ENCODE data around the gene GDF10. TPM values are rescaled to one million over a fixed set of nuclear protein-coding genes. Genes with fewer than 3 reads are reported as not detected.
A peak's percentile ranks its signal among the peaks of the same experiment; 100 is the strongest.

The GDF10 gene
- total and polyA plus RNA-seq, 2 donors (not counting 1 experiment from before 2014, with no cell fraction given), result not detected

DNA sequence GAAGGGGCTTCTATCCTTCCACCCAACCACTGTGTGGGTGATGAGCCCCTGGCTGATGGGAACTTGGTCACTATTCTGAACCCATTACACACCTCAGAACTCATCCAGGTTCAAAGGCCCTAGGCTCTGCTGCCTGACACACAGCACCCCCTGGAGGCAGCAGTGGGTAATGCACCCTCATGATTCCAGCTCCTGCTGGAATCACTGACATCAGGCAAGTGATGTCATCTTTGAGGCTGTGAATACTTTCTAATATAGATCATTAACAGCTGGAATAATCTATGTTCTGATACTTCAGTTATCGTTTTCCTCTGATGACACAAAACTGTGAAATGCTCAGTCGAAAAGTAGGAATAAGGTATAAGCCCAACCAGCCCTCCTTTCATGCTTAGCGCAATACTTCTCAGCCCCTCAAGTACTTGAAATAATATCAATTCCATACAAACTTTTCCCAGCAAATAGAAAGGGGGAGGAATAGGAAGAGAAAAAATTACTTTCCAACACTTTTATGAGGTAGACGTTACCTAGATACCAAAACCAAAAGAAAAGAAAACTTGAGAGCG is 40.7 kb downstream of the GDF10 start:
- peaks cover 41% of the 10 kb centered on the region for H3K27me3 Mint-ChIP-seq
- no peak overlapping the region for H3K27ac Mint-ChIP-seq
- Histone ChIP-seq H3K4me2 (replicated peaks; ENCODE audit: low read depth, low read length, poor library complexity, severe bottlenecking) (no peak overlapping the region), H3K4me3 (ENCODE audit: control extremely low read depth in 1 of 5, extremely low read depth in 1 of 5, insufficient read depth in 1 of 5, low read depth in 2 of 5, low read length in 4 of 5) (no peak overlapping the region), H3K9me3 (ENCODE audit: control extremely low read depth in 1 of 3, control insufficient read depth in 2 of 3, insufficient read depth in 1 of 3, low read length in 2 of 3) (no peaks in the 10 kb centered on the region), H3K36me3 (replicated peaks in 1 of 2; ENCODE audit: control extremely low read depth in 1 of 2, control insufficient read depth in 1 of 2, extremely low read depth in 1 of 2, insufficient read depth in 2 of 2, low read length in 1 of 2) (no peaks in the 10 kb centered on the region), H2AFZ (ENCODE audit: insufficient read depth, low read depth, low read length, poor library complexity, severe bottlenecking) (no peak overlapping the region), H3K9ac (ENCODE audit: low read length) (no peak overlapping the region), H3K4me1 (ENCODE audit: control insufficient read depth in 2 of 2, insufficient read depth in 2 of 2, low read length in 2 of 2) (peaks cover 5 to 6% of the 10 kb centered on the region in 2 donors), H3K79me2 (ENCODE audit: control insufficient read depth, insufficient read depth, low read length) (no peaks in the 10 kb centered on the region), H3K27ac (ENCODE audit: low read length in 2 of 2) (no peak overlapping the region), H3K27me3 (replicated peaks in 1 of 4; ENCODE audit: control extremely low read depth in 1 of 4, control insufficient read depth in 3 of 4, insufficient read depth in 4 of 4, low read length in 3 of 4) (peaks cover 0 to 3% (median 0%) of the 10 kb centered on the region in 4 experiments), H4K20me1 (ENCODE audit: control insufficient read depth, insufficient read depth, low read length, poor library complexity, severe bottlenecking) (no peaks in the 10 kb centered on the region)
- ATAC-seq (ENCODE audit: low read depth), result peak; percentile 45
- peaks cover 7% of the 10 kb centered on the region for H3K4me1 Mint-ChIP-seq
- intact Hi-C loops (cut with micrococcal nuclease), result no loop called here
- CTCF ChIA-PET, result interaction anchor here (0.6 to 1.9 kb wide), 7 partner anchors 10 to 1114 kb away, joined by 3 to 16 read pairs (median 4); no protein-coding TSS in a partner anchor
- TF ChIP-seq, protein P1, sequence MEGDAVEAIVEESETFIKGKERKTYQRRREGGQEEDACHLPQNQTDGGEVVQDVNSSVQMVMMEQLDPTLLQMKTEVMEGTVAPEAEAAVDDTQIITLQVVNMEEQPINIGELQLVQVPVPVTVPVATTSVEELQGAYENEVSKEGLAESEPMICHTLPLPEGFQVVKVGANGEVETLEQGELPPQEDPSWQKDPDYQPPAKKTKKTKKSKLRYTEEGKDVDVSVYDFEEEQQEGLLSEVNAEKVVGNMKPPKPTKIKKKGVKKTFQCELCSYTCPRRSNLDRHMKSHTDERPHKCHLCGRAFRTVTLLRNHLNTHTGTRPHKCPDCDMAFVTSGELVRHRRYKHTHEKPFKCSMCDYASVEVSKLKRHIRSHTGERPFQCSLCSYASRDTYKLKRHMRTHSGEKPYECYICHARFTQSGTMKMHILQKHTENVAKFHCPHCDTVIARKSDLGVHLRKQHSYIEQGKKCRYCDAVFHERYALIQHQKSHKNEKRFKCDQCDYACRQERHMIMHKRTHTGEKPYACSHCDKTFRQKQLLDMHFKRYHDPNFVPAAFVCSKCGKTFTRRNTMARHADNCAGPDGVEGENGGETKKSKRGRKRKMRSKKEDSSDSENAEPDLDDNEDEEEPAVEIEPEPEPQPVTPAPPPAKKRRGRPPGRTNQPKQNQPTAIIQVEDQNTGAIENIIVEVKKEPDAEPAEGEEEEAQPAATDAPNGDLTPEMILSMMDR (IDR thresholded peaks at IDR 0.05), result peak; percentile 98
- no peak for TF ChIP-seq EZH2 (IDR thresholded peaks at IDR 0.05; ENCODE audit: borderline replicate concordance, insufficient read depth, low read depth, low read length, poor library complexity, severe bottlenecking)
- WGBS (ENCODE audit: insufficient coverage), result no CpG with 5 or more reads among the region's 5 CpGs
- H3K4me3 Mint-ChIP-seq, result no peak overlapping the region
- no peaks in the 10 kb centered on the region for H3K9me3 Mint-ChIP-seq (ENCODE audit: insufficient read depth)
- DNase-seq, result peak; percentile 61
- POLR2A ChIA-PET, result no interaction called here

- POLR2A ChIA-PET, result no interaction called here
- WGBS (ENCODE audit: insufficient coverage), result 91% methylated on average over 10 of the region's 13 CpGs
- Histone ChIP-seq H3K4me3 (ENCODE audit: control extremely low read depth in 1 of 5, extremely low read depth in 1 of 5, insufficient read depth in 1 of 5, low read depth in 2 of 5, low read length in 4 of 5) (no peak overlapping the region), H3K27ac (ENCODE audit: low read length in 2 of 2) (no peak overlapping the region), H3K27me3 (replicated peaks in 1 of 4; ENCODE audit: control extremely low read depth in 1 of 4, control insufficient read depth in 3 of 4, insufficient read depth in 4 of 4, low read length in 3 of 4) (peaks cover 0 to 2% (median 0%) of the 10 kb centered on the region in 4 experiments), H3K4me2 (replicated peaks; ENCODE audit: low read depth, low read length, poor library complexity, severe bottlenecking) (no peak overlapping the region), H3K9ac (ENCODE audit: low read length) (no peak overlapping the region), H3K4me1 (ENCODE audit: control insufficient read depth in 2 of 2, insufficient read depth in 2 of 2, low read length in 2 of 2) (peaks cover 2 to 3% of the 10 kb centered on the region in 2 donors), H3K9me3 (ENCODE audit: control extremely low read depth in 1 of 3, control insufficient read depth in 2 of 3, insufficient read depth in 1 of 3, low read length in 2 of 3) (no peaks in the 10 kb centered on the region), H3K36me3 (replicated peaks in 1 of 2; ENCODE audit: control extremely low read depth in 1 of 2, control insufficient read depth in 1 of 2, extremely low read depth in 1 of 2, insufficient read depth in 2 of 2, low read length in 1 of 2) (no peaks in the 10 kb centered on the region), H3K79me2 (ENCODE audit: control insufficient read depth, insufficient read depth, low read length) (no peaks in the 10 kb centered on the region), H4K20me1 (ENCODE audit: control insufficient read depth, insufficient read depth, low read length, poor library complexity, severe bottlenecking) (no peaks in the 10 kb centered on the region), H2AFZ (ENCODE audit: insufficient read depth, low read depth, low read length, poor library complexity, severe bottlenecking) (no peak overlapping the region)
- TF ChIP-seq, protein P1 (IDR thresholded peaks at IDR 0.05), result no peak
- no peak for TF ChIP-seq EZH2 (IDR thresholded peaks at IDR 0.05; ENCODE audit: borderline replicate concordance, insufficient read depth, low read depth, low read length, poor library complexity, severe bottlenecking)
- no peaks in the 10 kb centered on the region for H3K9me3 Mint-ChIP-seq (ENCODE audit: insufficient read depth)
- no peak overlapping the region for H3K27ac Mint-ChIP-seq
- H3K27me3 Mint-ChIP-seq, result peaks cover 13% of the 10 kb centered on the region
- intact Hi-C loops (cut with micrococcal nuclease), result no loop called here
- peaks cover 4% of the 10 kb centered on the region for H3K4me1 Mint-ChIP-seq
- ATAC-seq (ENCODE audit: low read depth) (no peak), DNase-seq (no peak)
- CTCF ChIA-PET, result no interaction called here
- no peak overlapping the region for H3K4me3 Mint-ChIP-seq
Observed at GRCh38 chr10:47344996-47345870, 45.2 kb downstream of the GDF10 start.
